ENCODE data around the gene SMPDL3A. TPM values are rescaled to one million over a fixed set of nuclear protein-coding genes. Genes with fewer than 3 reads are reported as not detected.

Gene SMPDL3A
- total and polyA plus RNA-seq, 2 of the 13 experiments (the other 11 are each of a cell fraction or from before 2014, with no cell fraction given): 7.8 to 17.3 TPM

- no peaks in the 10 kb centered on the region for H3K9me3 ChIP-seq (ENCODE audit: low read length)
- no peaks in the 10 kb centered on the region for H4K20me1 ChIP-seq (ENCODE audit: insufficient read depth, low read length)
- TF ChIP-seq HMGA1 (CRISPR knock-in tag; conservative IDR thresholded peaks at IDR 0.05) (no peak), THAP7 (CRISPR knock-in tag; IDR thresholded peaks at IDR 0.05) (no peak), ZNF569 (CRISPR knock-in tag; IDR thresholded peaks at IDR 0.05; ENCODE audit: borderline replicate concordance) (no peak), SRSF9 (IDR thresholded peaks at IDR 0.05; ENCODE audit: borderline replicate concordance, insufficient read depth, low read depth, low read length, poor library complexity, severe bottlenecking) (no peak), ISX (CRISPR knock-in tag; conservative IDR thresholded peaks at IDR 0.05) (no peak), NBN (conservative IDR thresholded peaks at IDR 0.05) (no peak), SETDB1 (CRISPR knock-in tag; IDR thresholded peaks at IDR 0.05; ENCODE audit: borderline replicate concordance) (no peak), MXD4 (CRISPR knock-in tag; IDR thresholded peaks at IDR 0.05) (no peak), ZBTB33 (CRISPR knock-in tag; IDR thresholded peaks at IDR 0.05) (no peak), NFE2L1 (CRISPR knock-in tag; IDR thresholded peaks at IDR 0.05; ENCODE audit: borderline replicate concordance) (no peak), FOXA3 (CRISPR knock-in tag; IDR thresholded peaks at IDR 0.05) (no peak), NR0B2 (CRISPR knock-in tag; IDR thresholded peaks at IDR 0.05) (no peak), GPN1 (CRISPR knock-in tag; IDR thresholded peaks at IDR 0.05; ENCODE audit: borderline replicate concordance) (no peak)
- H3K4me1 ChIP-seq (ENCODE audit: insufficient read depth, low read length): peaks cover 56% of the 10 kb centered on the region
- H3K4me2 ChIP-seq (ENCODE audit: low read depth, low read length): peak overlapping the region; percentile 98
- no peak overlapping the region for H3K4me3 ChIP-seq (replicated peaks in 1 of 3; ENCODE audit: insufficient read depth in 1 of 3, low read depth in 2 of 3, low read length in 3 of 3)
- intact Hi-C loops (cut with micrococcal nuclease; ENCODE audit: unreplicated experiment): loop anchor here (5.0 kb wide), 1 partner anchor 320 kb away; the partner anchor contains the start of gene SERINC1
- CTCF ChIA-PET (ENCODE audit: low intra/inter-chr PET ratio, low total read pairs): no interaction called here
- 77% methylated on average over 2 of the region's 2 CpGs for WGBS (ENCODE audit: low lambda C conversion rate)
- H3K27ac ChIP-seq (ENCODE audit: extremely low read length, insufficient read depth, low read length): peak overlapping the region; percentile 91
- H3K79me2 ChIP-seq (ENCODE audit: insufficient read depth, low read length): no peaks in the 10 kb centered on the region
- peak overlapping the region; percentile 58; the same call in 1 of the 2 replicates for H3K9ac ChIP-seq (ENCODE audit: insufficient read depth, low read depth, low read length)
- no TSS peak for BruUV-seq (replicated peaks)
- H3K27me3 ChIP-seq (ENCODE audit: control insufficient read depth in 1 of 2, insufficient read depth in 2 of 2, low read length in 2 of 2): no peaks in the 10 kb centered on the region; a peak in 1 of 5 replicates
- ATAC-seq (no peak), FAIRE-seq (no peak), DNase-seq (ENCODE audit: low spot score) (no peak)
- in situ Hi-C loops (cut with HindIII; ENCODE audit: extremely low pct_ligation_motif_present, low pct_unique_long_range_greater_than_20kb): no loop called here
- H3K36me3 ChIP-seq (replicated peaks in 1 of 2; ENCODE audit: control insufficient read depth in 1 of 2, insufficient read depth in 2 of 2, low read length in 2 of 2): no peaks in the 10 kb centered on the region
- POLR2A ChIA-PET: interaction anchor here (7.1 kb wide), 1 partner anchor 8 kb away, joined by 177 read pairs; no protein-coding TSS in a partner anchor
- H2AFZ ChIP-seq (ENCODE audit: low read length): no peak overlapping the region
Observed at GRCh38 chr6:122792766-122793165, 3.7 kb downstream of the SMPDL3A start.
